ENCODE data around the gene PDILT.

Gene PDILT

DNA sequence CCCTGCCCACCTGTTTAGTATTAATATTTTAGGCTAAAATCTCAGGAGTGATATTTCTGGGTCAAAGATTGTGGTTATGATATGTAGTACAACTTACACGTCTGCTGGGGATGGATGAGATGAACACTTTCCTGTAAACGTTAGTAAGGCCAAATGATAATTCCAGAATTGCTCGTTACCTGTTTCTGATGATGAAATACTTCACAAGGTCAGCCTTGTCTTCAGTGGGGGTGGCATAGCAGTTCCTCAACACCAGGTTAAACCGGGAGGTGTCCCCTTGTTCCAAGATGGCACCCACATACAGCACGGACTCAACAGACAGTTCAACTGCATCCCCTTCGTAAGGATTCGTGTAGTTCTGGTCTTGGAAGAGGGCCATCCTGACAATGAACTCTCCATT is 86.5 kb downstream of the PDILT start:
- TF ChIP-seq CREB1 (IDR thresholded peaks at IDR 0.05; ENCODE audit: low read depth) (no peak), EP300 (IDR thresholded peaks at IDR 0.05; ENCODE audit: borderline replicate concordance) (no peak), FOXM1 (IDR thresholded peaks at IDR 0.05; ENCODE audit: borderline replicate concordance, low read depth) (no peak), TAF1 (IDR thresholded peaks at IDR 0.05; ENCODE audit: low read depth) (no peak), ZBTB7A (IDR thresholded peaks at IDR 0.05; ENCODE audit: low read depth) (no peak), NFIC (IDR thresholded peaks at IDR 0.05) (no peak), TEAD4 (IDR thresholded peaks at IDR 0.05) (no peak), EGR1 (IDR thresholded peaks at IDR 0.05) (no peak), CEBPB (IDR thresholded peaks at IDR 0.05) (no peak), RAD21 (IDR thresholded peaks at IDR 0.05; ENCODE audit: low read depth) (no peak), TCF12 (IDR thresholded peaks at IDR 0.05; ENCODE audit: low read depth) (no peak), YY1 (IDR thresholded peaks at IDR 0.05; ENCODE audit: low read depth) (no peak)
- TF ChIP-seq, protein P1, sequence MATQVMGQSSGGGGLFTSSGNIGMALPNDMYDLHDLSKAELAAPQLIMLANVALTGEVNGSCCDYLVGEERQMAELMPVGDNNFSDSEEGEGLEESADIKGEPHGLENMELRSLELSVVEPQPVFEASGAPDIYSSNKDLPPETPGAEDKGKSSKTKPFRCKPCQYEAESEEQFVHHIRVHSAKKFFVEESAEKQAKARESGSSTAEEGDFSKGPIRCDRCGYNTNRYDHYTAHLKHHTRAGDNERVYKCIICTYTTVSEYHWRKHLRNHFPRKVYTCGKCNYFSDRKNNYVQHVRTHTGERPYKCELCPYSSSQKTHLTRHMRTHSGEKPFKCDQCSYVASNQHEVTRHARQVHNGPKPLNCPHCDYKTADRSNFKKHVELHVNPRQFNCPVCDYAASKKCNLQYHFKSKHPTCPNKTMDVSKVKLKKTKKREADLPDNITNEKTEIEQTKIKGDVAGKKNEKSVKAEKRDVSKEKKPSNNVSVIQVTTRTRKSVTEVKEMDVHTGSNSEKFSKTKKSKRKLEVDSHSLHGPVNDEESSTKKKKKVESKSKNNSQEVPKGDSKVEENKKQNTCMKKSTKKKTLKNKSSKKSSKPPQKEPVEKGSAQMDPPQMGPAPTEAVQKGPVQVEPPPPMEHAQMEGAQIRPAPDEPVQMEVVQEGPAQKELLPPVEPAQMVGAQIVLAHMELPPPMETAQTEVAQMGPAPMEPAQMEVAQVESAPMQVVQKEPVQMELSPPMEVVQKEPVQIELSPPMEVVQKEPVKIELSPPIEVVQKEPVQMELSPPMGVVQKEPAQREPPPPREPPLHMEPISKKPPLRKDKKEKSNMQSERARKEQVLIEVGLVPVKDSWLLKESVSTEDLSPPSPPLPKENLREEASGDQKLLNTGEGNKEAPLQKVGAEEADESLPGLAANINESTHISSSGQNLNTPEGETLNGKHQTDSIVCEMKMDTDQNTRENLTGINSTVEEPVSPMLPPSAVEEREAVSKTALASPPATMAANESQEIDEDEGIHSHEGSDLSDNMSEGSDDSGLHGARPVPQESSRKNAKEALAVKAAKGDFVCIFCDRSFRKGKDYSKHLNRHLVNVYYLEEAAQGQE (IDR thresholded peaks at IDR 0.05; ENCODE audit: low read depth) = no peak
- TF ChIP-seq, protein P2, sequence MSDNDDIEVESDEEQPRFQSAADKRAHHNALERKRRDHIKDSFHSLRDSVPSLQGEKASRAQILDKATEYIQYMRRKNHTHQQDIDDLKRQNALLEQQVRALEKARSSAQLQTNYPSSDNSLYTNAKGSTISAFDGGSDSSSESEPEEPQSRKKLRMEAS (IDR thresholded peaks at IDR 0.05) = no peak
- TF ChIP-seq, protein P3, sequence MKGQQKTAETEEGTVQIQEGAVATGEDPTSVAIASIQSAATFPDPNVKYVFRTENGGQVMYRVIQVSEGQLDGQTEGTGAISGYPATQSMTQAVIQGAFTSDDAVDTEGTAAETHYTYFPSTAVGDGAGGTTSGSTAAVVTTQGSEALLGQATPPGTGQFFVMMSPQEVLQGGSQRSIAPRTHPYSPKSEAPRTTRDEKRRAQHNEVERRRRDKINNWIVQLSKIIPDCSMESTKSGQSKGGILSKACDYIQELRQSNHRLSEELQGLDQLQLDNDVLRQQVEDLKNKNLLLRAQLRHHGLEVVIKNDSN (IDR thresholded peaks at IDR 0.05) = no peak

DNA sequence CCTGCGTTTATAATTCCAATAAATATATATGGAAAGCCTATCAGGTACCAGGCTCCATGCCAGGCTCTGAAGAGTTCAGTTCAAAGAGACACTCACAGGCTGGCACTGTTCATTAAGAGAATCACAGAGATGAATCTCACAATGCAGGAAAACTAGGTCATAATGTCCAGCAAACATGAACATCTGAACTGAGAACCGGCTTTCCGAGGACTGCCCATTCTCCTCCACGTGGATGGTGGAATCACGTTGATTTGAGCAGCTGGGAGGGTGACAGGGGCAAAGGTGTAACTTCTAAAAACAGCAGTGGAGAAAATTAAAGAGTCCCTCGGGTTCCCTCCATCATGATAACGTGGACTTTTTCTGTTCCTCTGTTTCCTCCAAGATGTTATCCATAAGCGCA is 87.4 kb downstream of the PDILT start:
- no peak for TF ChIP-seq EGR1 (IDR thresholded peaks at IDR 0.05)
- TF ChIP-seq, protein P2 (IDR thresholded peaks at IDR 0.05) = no peak
- no peak for TF ChIP-seq FOXM1 (IDR thresholded peaks at IDR 0.05; ENCODE audit: borderline replicate concordance, low read depth)
- TF ChIP-seq, protein P1 (IDR thresholded peaks at IDR 0.05; ENCODE audit: low read depth) = no peak
- TF ChIP-seq TCF12 (IDR thresholded peaks at IDR 0.05; ENCODE audit: low read depth) = no peak
- no peak for TF ChIP-seq EP300 (IDR thresholded peaks at IDR 0.05; ENCODE audit: borderline replicate concordance)
- TF ChIP-seq NFIC (IDR thresholded peaks at IDR 0.05) = no peak
- no peak for TF ChIP-seq ZBTB7A (IDR thresholded peaks at IDR 0.05; ENCODE audit: low read depth)
- TF ChIP-seq, protein P3 (IDR thresholded peaks at IDR 0.05) = no peak
- no peak for TF ChIP-seq TAF1 (IDR thresholded peaks at IDR 0.05; ENCODE audit: low read depth)

DNA sequence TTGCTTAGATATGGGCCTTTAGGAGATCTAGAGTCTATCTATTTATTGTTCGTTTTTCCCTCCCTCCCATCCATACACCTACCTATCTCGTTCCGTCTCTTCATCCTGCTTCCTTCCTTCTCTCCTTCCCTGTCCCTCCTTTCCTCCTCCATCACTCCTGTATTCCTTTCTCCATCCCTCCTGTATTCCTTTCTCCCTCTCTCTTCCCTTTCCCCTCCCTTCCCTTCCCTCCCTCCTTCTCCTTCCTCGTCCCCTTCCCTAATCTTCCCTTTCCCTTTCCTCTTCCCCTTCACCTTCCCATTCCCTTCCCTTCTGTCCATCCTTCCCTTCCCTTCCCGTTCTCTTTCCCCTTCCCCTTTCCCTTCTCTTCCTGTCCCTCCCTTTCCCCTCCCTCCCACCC is 87.8 kb downstream of the PDILT start:
- no peak for TF ChIP-seq TEAD4 (IDR thresholded peaks at IDR 0.05)
- no peak for TF ChIP-seq CEBPB (IDR thresholded peaks at IDR 0.05)
- TF ChIP-seq, protein P3 (IDR thresholded peaks at IDR 0.05) = no peak
- TF ChIP-seq ZBTB7A (IDR thresholded peaks at IDR 0.05; ENCODE audit: low read depth) = no peak
- no peak for TF ChIP-seq EGR1 (IDR thresholded peaks at IDR 0.05)
- TF ChIP-seq EP300 (IDR thresholded peaks at IDR 0.05; ENCODE audit: borderline replicate concordance) = no peak
- no peak for TF ChIP-seq NFIC (IDR thresholded peaks at IDR 0.05)
- TF ChIP-seq, protein P1 (IDR thresholded peaks at IDR 0.05; ENCODE audit: low read depth) = no peak

DNA sequence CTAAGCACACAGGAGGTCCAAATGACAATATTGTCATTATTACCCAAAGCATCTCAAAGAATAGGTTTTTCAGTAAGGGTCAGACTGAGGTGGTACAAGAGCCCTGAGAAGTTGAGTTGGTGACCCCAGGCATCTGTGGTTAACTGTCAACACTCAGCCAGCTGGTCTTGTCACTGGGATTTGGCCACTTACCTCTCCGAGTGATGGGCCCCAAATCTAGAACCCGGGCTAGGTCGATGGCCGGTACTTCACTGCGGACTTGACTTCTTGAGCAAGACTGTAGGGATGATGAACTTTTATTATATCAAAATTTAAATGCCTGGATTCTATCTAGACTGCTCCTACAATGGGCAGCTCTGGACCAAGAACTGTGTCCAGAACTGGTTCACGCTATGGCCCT is 88.8 kb downstream of the PDILT start:
- TF ChIP-seq EGR1 (IDR thresholded peaks at IDR 0.05) = no peak

DNA sequence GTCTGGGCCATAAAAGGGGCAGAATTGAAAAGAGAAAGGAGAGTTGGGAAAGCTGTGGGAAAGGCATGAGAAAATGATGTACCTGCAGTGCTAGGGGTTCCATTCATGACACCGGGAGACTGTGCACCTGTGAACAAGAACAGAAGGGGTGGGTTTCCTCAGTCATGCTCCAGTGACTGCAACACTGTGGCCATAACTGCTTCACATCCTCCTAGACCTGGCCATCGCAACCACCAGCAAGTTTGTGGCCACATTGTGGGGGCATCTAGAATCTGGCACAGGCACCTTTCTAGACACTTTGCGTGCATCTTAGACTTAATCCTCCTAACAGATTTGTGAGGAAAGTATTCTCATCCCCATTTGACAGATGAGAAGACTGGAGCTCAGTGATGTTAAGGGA is 90.0 kb downstream of the PDILT start:
- TF ChIP-seq EGR1 (IDR thresholded peaks at IDR 0.05) (no peak), YY1 (IDR thresholded peaks at IDR 0.05; ENCODE audit: low read depth) (no peak), CEBPB (IDR thresholded peaks at IDR 0.05) (no peak), FOXM1 (IDR thresholded peaks at IDR 0.05; ENCODE audit: borderline replicate concordance, low read depth) (no peak), TCF12 (IDR thresholded peaks at IDR 0.05; ENCODE audit: low read depth) (no peak), TAF1 (IDR thresholded peaks at IDR 0.05; ENCODE audit: low read depth) (no peak), EP300 (IDR thresholded peaks at IDR 0.05; ENCODE audit: borderline replicate concordance) (no peak), NFIC (IDR thresholded peaks at IDR 0.05) (no peak), RAD21 (IDR thresholded peaks at IDR 0.05; ENCODE audit: low read depth) (no peak), TEAD4 (IDR thresholded peaks at IDR 0.05) (no peak)
- TF ChIP-seq, protein P3 (IDR thresholded peaks at IDR 0.05) = no peak
- TF ChIP-seq, protein P1 (IDR thresholded peaks at IDR 0.05; ENCODE audit: low read depth) = no peak
